RWPE1 (cell line): Measurements from ENCODE around the gene GNE.

ENCODE experiments used
- CTCF ChIA-PET: fragments of 350-600 bp; sonication (Branson Sonifier 250); formaldehyde crosslinking; extraction: SDS; loops from one replicate; lab custom pipeline; 2021; lab: Yijun Ruan, JAX
- POLR2A ChIA-PET: fragments of 400-600 bp; formaldehyde crosslinking; extraction: SDS; loops from one replicate; lab custom pipeline; 2020; ENCODE audit warnings: antibody characterized with exemption; ENCODE audit not compliant: low non-redundant PET; lab: Yijun Ruan, JAX
- DNase-seq: peaks from one replicate; pipeline ENCODE4 v3.0.0; 2012; ENCODE audit warnings: low spot score
- H3K27ac ChIP-seq: fragments of 450-650 bp; 2 replicates; pipeline ENCODE4 v1.5.1; 2017
- TF ChIP-seq, protein P1 (sequence below): fragments of 450-650 bp; conservative IDR thresholded peaks from 2 replicates; pipeline ENCODE4 v1.5.1; 2017; ENCODE audit warnings: low read depth, mild to moderate bottlenecking

Gene GNE

DNA sequence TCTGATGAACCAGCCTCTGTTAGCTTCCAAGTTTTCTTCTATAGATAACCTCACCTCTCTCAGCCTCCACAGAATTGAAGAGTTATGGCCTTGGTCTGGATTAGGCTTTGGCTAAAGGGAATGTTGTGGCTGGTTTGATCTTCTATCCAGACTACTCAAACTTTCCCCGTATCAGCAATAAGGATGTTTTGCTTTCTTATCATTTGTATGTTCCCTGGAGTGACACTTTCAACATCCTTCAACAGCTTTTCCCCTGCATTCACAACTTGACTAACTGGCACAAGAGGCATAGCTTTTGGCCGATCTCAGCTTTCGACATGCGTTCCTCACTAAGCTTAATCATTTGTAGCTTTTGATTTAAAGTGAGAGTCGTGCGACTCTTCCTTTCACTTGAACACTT, 28.1 kb upstream of the GNE start:
- ChIA-PET CTCF (no interaction called here), POLR2A (interaction anchor here (0.7 kb wide), 1 partner anchor 1869 kb away, joined by 10 read pairs; no protein-coding TSS in a partner anchor)
- no peak for DNase-seq
- TF ChIP-seq, protein P1, sequence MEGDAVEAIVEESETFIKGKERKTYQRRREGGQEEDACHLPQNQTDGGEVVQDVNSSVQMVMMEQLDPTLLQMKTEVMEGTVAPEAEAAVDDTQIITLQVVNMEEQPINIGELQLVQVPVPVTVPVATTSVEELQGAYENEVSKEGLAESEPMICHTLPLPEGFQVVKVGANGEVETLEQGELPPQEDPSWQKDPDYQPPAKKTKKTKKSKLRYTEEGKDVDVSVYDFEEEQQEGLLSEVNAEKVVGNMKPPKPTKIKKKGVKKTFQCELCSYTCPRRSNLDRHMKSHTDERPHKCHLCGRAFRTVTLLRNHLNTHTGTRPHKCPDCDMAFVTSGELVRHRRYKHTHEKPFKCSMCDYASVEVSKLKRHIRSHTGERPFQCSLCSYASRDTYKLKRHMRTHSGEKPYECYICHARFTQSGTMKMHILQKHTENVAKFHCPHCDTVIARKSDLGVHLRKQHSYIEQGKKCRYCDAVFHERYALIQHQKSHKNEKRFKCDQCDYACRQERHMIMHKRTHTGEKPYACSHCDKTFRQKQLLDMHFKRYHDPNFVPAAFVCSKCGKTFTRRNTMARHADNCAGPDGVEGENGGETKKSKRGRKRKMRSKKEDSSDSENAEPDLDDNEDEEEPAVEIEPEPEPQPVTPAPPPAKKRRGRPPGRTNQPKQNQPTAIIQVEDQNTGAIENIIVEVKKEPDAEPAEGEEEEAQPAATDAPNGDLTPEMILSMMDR: no peak
- H3K27ac ChIP-seq: no peak overlapping the region

DNA sequence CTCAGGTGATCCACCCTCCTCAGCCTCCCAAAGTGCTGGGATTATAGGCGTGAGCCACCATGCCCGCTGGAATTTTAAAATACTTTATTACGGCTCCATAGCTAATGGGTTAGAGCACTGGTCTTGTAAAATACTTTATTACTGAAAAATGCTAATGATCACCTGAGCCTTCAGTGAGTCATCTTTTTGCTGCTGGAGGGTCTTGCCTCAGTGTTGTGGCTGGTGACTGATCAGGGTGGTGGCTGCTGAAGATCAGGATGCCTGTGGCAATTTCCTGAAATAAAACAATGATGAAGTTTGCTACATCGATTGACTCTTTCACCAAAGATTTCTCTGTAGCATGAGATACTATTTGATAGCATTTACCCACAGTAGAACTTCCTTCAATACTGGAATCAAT, 26.0 kb upstream of the GNE start:
- ChIA-PET CTCF (no interaction called here), POLR2A (no interaction called here)
- no peak for DNase-seq
- no peak overlapping the region for H3K27ac ChIP-seq
- TF ChIP-seq, protein P1: no peak

DNA sequence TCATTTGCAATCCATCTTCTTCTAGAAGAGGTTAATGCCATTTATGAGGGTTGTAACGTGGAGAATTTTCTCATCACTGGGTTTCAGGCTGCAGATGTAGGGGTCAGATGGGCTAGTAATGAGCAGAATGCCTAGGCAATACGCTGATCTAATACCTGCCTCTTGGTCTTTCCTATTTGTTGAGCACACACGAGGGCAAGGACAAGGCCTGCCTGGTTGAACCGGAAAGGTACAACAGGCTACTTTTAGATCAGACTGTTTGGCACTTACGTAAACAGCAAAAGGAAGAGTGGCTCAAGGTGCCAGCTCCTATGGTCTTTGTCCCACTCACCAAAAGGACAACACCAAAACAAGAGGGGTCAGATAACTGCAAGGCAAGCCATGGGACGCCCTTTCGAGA, 24.0 kb upstream of the GNE start:
- CTCF ChIA-PET: no interaction called here
- POLR2A ChIA-PET: no interaction called here
- no peak overlapping the region for H3K27ac ChIP-seq
- no peak for DNase-seq
- TF ChIP-seq, protein P1: no peak

DNA sequence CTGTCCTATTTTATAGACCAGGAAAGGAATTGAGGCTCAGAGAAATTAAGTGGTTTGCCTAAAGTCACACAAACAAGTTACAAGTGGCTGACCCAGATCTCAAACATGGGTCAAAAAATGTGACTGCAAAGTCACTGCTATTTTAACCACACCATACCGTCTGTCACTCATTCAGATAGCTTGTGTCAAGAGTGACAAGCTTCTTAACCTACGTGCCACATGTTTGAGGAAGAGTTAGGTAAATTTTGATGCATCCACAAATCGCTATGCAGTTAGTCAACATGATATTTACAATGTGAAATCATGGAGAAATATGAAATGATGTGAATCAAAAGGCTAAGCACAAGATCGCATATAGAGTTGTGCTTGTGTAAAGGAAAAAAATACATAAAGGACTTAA, 22.7 kb upstream of the GNE start:
- CTCF ChIA-PET: no interaction called here
- TF ChIP-seq, protein P1: no peak
- POLR2A ChIA-PET: no interaction called here

DNA sequence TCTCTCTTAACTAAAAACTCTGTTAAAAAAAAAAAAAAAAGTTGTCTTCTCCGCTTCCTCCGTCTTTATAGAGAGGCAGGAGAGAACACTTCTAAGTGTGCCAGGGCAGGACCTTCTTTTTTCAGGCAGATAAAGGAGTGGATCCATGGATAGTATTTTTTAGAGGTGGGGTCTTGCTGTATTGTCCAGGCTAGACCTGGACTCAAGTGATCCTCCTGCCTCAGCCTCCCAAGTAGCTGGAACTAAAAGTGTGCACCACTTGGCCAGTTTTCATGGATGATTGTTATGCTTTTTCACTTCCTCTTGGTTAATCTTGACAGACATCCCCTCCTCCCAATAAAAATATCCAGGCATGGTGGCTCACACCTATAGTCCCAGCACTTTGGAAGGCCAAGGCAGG, 20.0 kb upstream of the GNE start:
- TF ChIP-seq, protein P1: no peak
- no peak for DNase-seq
- H3K27ac ChIP-seq: no peak overlapping the region
- CTCF ChIA-PET: interaction anchor here (0.7 to 1.2 kb wide), 2 partner anchors 50 to 57 kb away, joined by 4 to 6 read pairs; no protein-coding TSS in a partner anchor
- POLR2A ChIA-PET: no interaction called here

More for the DNA sequence above, 22.7 kb upstream of the GNE start:
- H3K27ac ChIP-seq: no peak overlapping the region
- DNase-seq: no peak

DNA sequence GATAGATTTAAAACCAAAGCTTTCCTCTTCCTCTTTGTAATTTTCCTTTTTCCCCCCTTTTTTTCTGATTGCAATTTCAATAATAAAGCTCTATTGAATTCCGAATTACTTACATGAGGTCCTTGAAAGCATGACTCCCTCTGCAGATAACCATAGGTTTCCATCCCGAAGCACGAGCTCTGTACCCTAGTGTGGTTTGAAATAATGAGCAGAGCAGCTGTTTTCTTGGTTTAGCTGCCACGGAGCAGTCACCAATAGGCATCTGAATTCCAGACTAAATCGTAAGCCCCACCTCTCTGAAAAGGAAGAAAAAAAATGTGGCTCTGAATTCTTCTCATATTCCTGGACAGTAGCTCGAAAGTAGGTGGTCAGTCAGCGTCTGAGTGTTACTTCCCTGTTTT, 18.5 kb upstream of the GNE start:
- ChIA-PET CTCF (interaction anchor here (0.7 kb wide), 1 partner anchor 96 kb away, joined by 5 read pairs; no protein-coding TSS in a partner anchor), POLR2A (interaction anchor here (0.6 kb wide), 1 partner anchor 146 kb away, joined by 5 read pairs; no protein-coding TSS in a partner anchor)
- no peak overlapping the region for H3K27ac ChIP-seq
- no peak for DNase-seq
- TF ChIP-seq, protein P1: no peak
